GM18870 (cell line): Measurements from ENCODE around the gene TANC1.

Experiments
- ATAC-seq: cut with Tn5 transposase; IDR thresholded peaks from one replicate; pipeline ENCODE4 v1.9.1; 2021; ENCODE audit warnings: moderate library complexity; ENCODE audit not compliant: unreplicated experiment

Gene TANC1

GRCh38 chr2:158993721-158994587 is 25.5 kb downstream of the TANC1 start:
- ATAC-seq: no peak

GRCh38 chr2:158994920-158995676 is 26.7 kb downstream of the TANC1 start:
- ATAC-seq: peak; percentile 47

GRCh38 chr2:158995677-158996049 is 27.2 kb downstream of the TANC1 start:
- ATAC-seq: no peak

DNA sequence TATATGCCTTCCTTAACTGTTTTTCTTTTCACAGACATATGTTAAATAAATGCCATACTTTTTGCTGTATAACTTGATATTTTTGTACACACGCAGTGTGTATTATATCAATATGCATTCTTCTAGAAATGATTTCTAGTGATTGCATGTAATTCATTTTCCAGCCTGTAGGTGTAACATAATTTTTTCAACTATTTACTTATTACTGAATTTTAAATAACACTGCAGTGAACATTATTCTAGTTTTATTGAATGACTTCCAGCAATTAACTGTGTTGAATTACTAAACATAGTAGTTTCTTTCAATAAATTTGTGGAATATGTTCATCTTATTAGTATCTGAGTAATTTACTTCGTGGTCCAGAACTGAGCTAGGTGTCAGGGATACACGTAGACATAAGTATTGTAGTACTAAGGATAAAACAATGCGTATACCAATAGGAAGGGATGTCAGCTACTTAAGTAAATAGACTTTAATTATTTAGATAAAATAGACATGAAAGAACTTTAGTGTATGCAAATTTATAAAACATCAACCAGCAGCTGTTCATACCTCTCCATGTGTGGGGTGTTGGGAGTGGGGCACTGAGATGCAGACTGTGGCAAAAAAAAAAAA is 28.0 kb downstream of the TANC1 start:
- no peak for ATAC-seq

- ATAC-seq: no peak
Measured at GRCh38 chr2:158997037-158997790, 28.8 kb downstream of the TANC1 start.

- ATAC-seq: no peak
Measured at GRCh38 chr2:158998551-158999248, 30.3 kb downstream of the TANC1 start.

DNA sequence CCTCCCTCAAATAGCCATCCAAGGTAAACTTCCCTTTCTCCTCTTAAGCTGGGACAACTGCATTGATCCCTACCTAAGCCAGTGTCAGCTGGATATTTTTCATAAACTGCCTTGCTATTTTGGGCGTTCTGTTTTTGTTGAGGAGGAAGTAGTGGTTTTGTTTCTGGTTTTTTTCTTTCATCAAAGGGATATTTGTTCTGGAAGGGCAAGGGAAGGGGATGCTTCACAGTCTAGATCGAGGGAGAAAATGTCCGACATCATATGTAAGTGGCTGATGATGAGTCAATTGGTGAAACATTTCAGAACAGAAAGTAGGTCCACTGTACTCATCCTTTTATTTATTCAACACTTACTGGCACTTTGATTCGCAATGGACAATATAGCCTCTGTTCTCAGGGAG is 31.0 kb downstream of the TANC1 start:
- ATAC-seq: no peak

DNA sequence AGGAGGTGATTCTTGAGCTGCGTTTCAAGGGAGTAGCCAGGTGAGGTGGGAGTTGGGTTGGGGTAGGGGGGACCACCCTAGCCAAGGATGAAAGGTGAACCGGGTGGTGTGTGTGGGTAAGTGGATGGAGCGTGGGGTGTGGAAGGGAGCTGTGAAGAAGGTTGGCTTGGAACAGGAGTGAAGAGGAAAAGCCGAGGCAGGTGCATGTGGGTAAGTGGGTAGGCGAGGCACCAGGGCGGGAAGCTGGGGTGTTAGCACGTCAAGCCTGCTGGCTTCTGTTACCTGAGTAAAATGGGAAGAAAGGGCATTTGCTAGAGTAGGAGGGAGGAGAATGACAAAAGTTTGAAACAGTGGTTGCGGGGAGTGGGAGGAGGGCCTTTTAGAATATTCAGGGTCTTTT is 31.6 kb downstream of the TANC1 start:
- ATAC-seq: no peak

GRCh38 chr2:159002462-159003111 is 34.1 kb downstream of the TANC1 start:
- ATAC-seq: no peak

DNA sequence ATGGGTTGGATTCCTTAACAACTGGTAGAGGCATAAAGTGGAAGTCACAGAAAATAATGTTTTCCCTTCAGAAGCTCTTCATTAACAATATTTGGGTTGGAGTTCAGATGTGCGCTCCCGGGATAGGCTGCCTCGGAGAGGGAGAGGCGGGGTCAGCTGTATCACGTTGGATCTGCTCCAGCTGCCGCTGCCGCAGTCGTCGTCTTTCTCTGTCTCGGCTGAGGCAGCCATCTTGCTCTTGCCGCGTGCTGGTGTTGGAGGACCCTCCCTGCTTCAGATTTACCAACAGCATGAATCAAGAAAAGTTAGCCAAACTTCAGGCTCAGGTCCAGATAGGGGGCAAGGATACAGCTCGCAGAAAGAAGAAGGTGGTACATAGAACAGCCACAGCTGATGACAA is 35.1 kb downstream of the TANC1 start:
- ATAC-seq: no peak

- ATAC-seq: no peak
Measured at GRCh38 chr2:159004849-159005248, 36.4 kb downstream of the TANC1 start.

DNA sequence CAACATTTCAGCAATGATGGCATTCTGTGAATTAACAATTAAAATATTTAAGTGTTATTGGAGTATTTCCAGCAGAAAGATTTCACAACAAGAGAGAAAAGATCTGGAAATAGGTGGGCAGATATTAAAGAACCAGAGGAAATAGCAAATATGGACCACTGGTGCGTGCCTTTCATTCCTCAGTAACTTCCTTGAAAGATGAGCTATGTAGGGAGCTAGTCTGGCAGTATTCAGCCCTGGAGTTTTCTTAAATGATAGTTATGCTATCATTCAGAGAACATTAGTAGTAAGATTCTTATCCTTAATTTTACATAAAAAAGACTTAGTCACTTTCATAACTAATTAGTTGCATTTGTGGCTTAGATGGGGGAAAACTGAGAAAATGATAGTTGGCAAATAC is 41.5 kb downstream of the TANC1 start:
- ATAC-seq: no peak

DNA sequence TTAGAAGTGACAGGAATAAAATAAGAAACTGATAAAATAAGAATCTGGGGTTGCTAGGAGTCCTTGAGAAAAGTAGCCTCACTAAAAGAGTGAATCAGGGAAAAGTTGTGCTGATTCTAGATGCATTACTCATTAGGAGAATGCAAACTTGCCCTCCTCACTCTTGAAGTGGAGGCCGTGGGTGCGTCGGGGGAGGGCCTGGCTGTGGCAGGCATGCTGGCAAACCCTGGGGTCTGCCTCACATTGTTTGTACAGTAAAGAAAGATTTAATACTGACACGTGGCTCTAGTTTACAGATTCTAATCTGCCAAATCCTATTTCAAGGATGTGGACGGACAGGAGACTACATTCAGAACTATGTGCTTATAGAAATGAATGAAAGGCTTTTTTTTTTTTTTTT is 41.9 kb downstream of the TANC1 start:
- ATAC-seq: no peak

DNA sequence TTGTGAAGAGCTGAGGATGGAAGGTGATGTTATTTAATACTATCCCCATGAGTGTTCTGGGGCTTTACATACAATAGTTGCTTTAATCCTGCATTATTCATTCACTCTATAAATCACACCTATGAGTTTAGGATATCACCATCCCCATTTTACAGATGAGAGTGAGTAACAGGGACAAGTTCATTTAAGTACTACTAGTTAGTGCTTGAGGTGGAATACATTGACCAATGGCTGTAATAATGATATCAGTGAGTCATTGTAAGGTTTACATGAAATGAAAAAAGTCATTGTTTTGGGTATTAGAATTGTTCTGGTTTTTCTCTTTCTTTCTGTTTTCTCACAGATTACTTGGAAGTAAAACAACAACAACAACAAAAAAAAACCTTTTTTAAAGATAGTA is 42.5 kb downstream of the TANC1 start:
- ATAC-seq: no peak

GRCh38 chr2:159012142-159012541 is 43.7 kb downstream of the TANC1 start:
- no peak for ATAC-seq

DNA sequence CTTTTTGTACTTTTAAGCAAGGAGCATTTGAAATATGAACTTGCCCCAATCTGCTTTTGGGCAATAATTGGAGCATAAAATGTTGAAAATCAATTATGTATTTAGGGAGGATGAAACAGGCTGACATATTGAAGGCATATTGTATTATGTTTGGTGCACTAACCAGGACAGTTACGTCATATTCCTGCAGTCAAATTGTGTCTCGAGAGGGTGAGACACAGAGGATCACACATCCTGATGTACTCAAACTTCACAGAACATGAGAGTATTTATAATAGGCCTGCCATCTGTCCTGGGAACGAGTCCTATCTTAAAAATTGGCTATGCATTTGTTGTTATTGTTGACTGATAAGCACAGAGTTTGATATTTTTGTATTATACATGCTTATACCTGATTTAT is 44.7 kb downstream of the TANC1 start:
- ATAC-seq: no peak

DNA sequence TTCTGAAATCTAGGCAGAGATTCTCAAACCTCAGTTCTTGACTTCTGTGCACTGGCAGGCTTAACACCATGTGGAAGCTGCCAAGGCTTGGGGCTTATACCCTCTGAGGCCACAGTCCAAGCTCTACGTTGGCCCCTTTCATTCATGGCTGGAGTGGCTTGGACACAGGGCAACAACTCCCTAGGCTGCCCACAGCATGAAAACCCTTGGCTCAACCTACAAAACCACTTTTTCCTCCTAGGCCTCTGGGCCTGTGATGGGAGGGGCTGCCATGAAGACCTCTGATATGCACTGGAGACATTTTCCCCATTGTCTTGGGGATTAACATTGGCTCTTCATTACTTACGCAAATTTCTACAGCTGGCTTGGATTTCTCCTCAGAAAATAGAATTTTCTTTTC is 46.7 kb downstream of the TANC1 start:
- no peak for ATAC-seq

GRCh38 chr2:159015823-159016222 is 47.4 kb downstream of the TANC1 start:
- ATAC-seq: no peak

DNA sequence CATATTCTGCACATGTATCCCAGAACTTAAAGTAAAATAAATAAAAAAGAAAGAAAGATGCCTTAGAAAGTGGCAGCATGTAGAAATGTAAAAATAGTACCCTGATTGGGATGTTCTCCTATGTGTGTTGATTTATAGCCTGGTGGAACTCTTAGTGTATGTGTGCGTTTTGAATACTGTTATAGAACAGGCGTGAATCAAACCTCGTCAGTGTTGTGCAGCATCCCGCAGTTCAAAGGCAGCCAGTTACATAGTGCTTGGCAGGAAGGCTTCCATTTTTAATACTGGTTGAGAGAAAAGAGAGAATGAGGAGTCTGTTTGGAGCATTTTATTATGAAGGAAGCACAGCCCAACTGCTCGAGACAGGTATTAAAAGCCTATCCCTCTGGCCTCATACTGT is 49.4 kb downstream of the TANC1 start:
- ATAC-seq: no peak

GRCh38 chr2:159019021-159019420 is 50.6 kb downstream of the TANC1 start:
- ATAC-seq: no peak
